Measurements from ENCODE around the gene EML5. TPM values are rescaled to one million over a fixed set of nuclear protein-coding genes. Genes with fewer than 3 reads are reported as not detected.

Gene EML5
- total and polyA plus RNA-seq, 2 of the 13 experiments (the other 11 are each of a cell fraction or from before 2014, with no cell fraction given), result 0.11 TPM; not detected in 1

- no peak; the same call in 1 of the 2 replicates for TF ChIP-seq ZNF691 (CRISPR knock-in tag; IDR thresholded peaks at IDR 0.05; ENCODE audit: borderline replicate concordance, low read depth)
- TF ChIP-seq, protein P1, sequence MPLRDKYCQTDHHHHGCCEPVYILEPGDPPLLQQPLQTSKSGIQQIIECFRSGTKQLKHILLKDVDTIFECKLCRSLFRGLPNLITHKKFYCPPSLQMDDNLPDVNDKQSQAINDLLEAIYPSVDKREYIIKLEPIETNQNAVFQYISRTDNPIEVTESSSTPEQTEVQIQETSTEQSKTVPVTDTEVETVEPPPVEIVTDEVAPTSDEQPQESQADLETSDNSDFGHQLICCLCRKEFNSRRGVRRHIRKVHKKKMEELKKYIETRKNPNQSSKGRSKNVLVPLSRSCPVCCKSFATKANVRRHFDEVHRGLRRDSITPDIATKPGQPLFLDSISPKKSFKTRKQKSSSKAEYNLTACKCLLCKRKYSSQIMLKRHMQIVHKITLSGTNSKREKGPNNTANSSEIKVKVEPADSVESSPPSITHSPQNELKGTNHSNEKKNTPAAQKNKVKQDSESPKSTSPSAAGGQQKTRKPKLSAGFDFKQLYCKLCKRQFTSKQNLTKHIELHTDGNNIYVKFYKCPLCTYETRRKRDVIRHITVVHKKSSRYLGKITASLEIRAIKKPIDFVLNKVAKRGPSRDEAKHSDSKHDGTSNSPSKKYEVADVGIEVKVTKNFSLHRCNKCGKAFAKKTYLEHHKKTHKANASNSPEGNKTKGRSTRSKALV (CRISPR knock-in tag; IDR thresholded peaks at IDR 0.05), result no peak
- 0 out of 2 replicates have a peak, but pooled peaks have one; percentile 56 for TF ChIP-seq ZBTB39 (CRISPR knock-in tag; IDR thresholded peaks at IDR 0.05)
- no peak for TF ChIP-seq NFYC (CRISPR knock-in tag; IDR thresholded peaks at IDR 0.05)
- TF ChIP-seq KLF6 (CRISPR knock-in tag; IDR thresholded peaks at IDR 0.05), result peak; percentile 75
- peak; percentile 46; the same call in 1 of the 2 replicates for TF ChIP-seq ELF1 (CRISPR knock-in tag; IDR thresholded peaks at IDR 0.05)
- TF ChIP-seq NR3C1 (CRISPR knock-in tag; IDR thresholded peaks at IDR 0.05), result no peak
- peak; percentile 60; the same call in 1 of the 2 replicates for TF ChIP-seq ETV6 (CRISPR knock-in tag; conservative IDR thresholded peaks at IDR 0.05)
- peak; percentile 91 to 93 for TF ChIP-seq POLR2A (IDR thresholded peaks at IDR 0.05; ENCODE audit: insufficient read depth in 1 of 2, low read depth in 2 of 2, low read length in 2 of 2)
- no peak for TF ChIP-seq DPF2 (CRISPR knock-in tag; IDR thresholded peaks at IDR 0.05; ENCODE audit: borderline replicate concordance, low read depth)
- TF ChIP-seq TGIF2 (CRISPR knock-in tag; IDR thresholded peaks at IDR 0.05), result no peak
- TF ChIP-seq ADNP (CRISPR knock-in tag; IDR thresholded peaks at IDR 0.05), result no peak
- no peak for TF ChIP-seq ZNF256 (CRISPR knock-in tag; conservative IDR thresholded peaks at IDR 0.05)
- no peak for TF ChIP-seq REL (CRISPR knock-in tag; conservative IDR thresholded peaks at IDR 0.05)
- no peak for TF ChIP-seq AKNA (CRISPR knock-in tag; IDR thresholded peaks at IDR 0.05; ENCODE audit: borderline replicate concordance)
- TF ChIP-seq MAX (IDR thresholded peaks at IDR 0.05), result peak; percentile 85
- TF ChIP-seq PTBP1 (IDR thresholded peaks at IDR 0.05; ENCODE audit: low read depth, low read length, poor library complexity, severe bottlenecking), result no peak
- TF ChIP-seq ZNF747 (CRISPR knock-in tag; IDR thresholded peaks at IDR 0.05; ENCODE audit: borderline replicate concordance), result no peak
- TF ChIP-seq ZNF577 (CRISPR knock-in tag; IDR thresholded peaks at IDR 0.05; ENCODE audit: borderline replicate concordance, low read depth), result no peak
- TF ChIP-seq ZSCAN21 (CRISPR knock-in tag; IDR thresholded peaks at IDR 0.05; ENCODE audit: borderline replicate concordance), result peak; percentile 46; the same call in 1 of the 2 replicates
Measured at GRCh38 chr14:88824314-88825077, 31.7 kb upstream of the EML5 start, which contains the start of gene TTC8 (continued).
